ENCODE data around the gene GPR141.

The GPR141 gene, protein sequence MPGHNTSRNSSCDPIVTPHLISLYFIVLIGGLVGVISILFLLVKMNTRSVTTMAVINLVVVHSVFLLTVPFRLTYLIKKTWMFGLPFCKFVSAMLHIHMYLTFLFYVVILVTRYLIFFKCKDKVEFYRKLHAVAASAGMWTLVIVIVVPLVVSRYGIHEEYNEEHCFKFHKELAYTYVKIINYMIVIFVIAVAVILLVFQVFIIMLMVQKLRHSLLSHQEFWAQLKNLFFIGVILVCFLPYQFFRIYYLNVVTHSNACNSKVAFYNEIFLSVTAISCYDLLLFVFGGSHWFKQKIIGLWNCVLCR

DNA sequence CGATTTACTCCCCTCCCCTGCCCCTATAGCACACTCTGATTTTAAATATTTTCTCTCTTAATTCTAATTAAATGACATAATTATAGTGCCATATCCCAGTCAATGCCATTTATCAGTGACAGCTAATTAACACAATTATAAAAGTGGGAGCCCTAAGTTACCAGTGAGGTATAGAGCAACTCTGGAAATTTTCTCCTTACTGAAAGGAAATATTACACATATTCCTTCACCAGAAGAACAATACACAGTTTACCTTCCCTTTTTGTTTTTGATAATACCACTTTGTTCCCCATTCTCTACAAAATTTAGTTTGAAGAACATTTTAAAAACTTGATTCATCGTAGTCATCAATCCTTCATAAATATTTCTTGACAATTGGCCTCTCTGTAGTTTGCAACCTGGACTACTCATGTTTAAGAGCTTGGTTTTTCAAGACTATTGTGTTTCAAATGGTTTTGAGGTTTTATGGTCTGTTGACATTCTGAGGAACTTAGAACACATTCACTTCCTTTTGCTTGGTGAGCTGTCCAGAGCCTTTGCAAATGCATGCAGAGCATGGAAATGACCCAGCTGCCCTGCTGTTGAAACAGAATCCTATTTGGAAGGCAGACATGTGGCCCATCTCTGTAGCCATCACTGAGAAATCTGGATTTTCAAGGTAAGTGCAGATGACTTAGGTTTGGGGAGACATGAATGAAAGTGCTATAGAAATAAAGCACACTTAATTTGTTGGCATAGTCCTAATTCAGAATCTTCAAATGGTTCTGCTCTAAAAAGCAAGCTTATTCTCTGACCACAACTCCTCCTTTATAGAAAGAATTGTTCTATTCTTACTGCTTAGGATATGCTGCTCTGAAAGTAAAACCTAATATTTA, at the start of gene GPR141:
TSS of gene GPR141 (plus strand) at position 521 of the 875 bp plus-strand sequence. CDS start 56,628 bp downstream, outside the sequence.
- DNase-seq (ENCODE audit: low spot score), result no peak

DNA sequence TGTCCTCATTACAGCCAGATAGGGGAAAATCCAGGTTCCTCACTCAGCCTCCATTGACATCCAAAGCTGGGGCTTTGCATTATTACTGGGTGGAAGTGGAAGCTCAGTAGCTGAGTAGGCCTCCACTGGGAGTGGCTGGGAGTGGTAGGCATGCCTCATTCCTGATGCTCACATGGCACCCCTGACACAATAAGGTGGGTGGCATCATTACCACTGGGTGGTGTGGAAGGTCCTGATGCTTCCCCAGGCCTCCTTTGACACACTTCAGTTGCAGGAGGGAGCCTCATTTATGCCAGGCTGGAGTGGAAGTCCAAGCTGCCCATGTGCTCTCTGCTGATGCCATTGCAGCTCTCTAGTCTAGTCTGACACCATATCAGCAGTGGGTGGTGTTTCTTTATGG, 48.2 kb upstream of the GPR141 start:
- no peak for DNase-seq (ENCODE audit: low spot score)

DNA sequence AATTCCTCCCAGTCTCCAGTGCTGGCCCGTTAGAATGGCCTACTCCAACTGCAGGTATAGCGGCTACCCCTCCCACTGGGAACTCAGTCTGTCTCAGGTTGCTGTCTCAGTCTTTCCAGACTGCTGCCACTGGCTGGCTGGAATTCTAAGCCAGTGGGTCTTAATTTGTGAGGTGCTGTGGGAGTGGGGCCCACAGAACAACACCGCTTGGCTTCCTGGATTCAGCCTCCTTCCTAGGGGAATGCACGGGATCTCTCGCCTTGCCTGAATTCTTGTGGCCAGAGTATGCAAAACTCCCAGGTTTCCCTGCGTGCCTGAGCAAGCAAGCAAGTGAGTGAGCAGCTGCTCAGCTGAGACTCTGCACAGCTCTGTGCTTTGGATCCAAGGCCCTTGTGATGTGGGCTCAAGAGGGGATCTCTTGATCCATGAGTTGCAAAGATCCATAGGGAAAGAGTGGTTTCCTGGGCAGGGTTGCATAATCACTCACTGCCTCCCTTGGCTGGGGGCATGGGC, 41.5 kb upstream of the GPR141 start:
- no peak for DNase-seq (ENCODE audit: low spot score)

GRCh38 chr7:37643876-37644275, 39.7 kb upstream of the GPR141 start:
- DNase-seq (ENCODE audit: low spot score), result no peak

DNA sequence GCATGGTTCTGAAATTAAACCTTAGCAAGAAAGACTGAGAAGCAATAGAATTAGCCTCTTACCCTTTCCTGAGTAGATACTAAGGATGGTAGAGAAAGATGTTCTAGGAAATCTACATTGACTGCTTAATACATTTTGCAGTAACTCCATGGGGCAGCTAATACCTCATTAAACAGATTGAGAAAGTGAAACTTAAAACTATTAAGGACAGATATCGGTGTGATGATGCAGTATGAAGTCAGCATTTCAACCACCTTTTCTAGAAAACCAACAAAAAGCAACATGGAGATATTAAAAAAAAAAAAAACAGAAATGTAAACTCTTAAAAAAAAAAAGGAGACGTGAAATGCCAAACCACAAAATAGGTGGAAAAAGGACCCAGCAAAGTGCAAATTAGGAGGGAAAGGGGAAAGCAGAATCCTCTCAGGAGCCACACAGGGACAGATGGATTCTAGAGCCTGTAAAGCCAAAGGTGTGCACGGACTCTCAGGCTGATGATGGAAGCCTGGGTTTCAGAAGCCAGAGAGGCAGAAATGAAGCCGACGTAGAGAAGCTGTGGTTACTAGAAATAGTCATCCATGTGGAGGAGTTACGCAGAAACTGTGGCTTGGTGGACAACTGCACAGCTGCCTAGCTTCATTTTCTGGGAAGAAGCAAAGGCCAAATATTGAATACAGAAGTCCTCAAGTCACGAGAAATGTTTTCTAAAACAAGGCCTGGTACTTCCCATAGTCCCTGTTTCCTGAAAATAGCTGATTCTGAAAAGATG, 38.1 kb upstream of the GPR141 start:
- DNase-seq (ENCODE audit: low spot score), result no peak

- DNase-seq (ENCODE audit: low spot score), result no peak
These were observed 26.5 kb upstream of the GPR141 start for GRCh38 chr7:37656913-37657530.

DNA sequence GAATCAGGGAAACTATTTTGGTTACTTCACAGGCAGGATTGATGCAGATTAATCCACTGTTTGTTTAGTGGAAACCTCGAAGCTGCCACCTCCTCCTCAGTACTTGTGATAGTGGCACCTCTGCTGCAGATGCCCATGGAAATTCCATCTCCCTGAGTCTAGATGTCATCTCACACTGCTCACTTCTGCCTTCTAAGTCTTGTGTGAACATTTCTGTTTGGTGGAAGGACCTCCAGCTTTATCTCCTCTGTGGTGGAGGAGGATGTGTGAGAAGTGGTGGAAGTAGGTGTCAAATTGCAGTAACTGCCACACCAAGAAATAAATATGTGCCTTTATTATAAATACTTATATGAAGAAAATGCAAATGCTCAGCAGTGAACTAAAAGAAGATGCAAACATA, 25.8 kb upstream of the GPR141 start:
- no peak for DNase-seq (ENCODE audit: low spot score)

- DNase-seq (ENCODE audit: low spot score), result no peak
These were observed 23.5 kb upstream of the GPR141 start for GRCh38 chr7:37659971-37660565.

DNA sequence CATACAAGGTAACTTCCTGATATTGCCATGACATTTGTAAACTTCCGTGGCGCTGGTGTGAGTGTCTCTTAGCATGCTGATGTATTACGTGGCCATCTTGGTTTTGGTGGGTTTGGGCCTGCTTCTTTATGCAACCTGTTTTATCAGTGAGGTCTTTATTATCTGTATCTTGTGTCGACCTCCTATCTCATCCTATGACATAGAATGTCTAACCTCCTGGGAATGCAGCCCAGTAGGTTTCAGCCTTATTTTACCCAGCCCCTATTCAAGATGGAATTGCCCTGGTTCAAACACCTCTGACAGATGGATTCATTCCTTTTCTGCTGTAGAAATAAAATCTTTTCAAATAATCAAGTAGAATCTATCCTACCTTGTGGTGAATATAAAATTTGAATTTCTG, 23.0 kb upstream of the GPR141 start:
- no peak for DNase-seq (ENCODE audit: low spot score)

DNA sequence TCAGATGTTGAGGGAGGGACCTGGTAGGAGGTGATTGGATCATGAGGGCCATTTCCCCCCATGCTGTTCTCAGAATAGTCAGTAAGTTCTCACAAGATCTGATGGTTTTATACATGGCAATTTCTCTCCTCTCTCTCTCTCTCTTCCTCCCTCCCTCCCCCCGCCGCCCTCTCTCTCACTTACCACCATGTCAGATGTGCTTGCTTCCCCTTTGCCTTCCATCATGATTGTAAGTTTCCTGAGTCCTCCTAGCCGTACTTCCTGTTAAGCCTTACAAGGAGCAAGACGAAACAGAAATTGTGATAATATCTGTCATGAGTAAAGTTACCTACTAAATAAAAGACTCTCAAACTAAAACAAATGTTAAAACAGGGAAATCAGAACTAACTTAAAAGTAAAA, 19.9 kb upstream of the GPR141 start:
- no peak for DNase-seq (ENCODE audit: low spot score)

DNA sequence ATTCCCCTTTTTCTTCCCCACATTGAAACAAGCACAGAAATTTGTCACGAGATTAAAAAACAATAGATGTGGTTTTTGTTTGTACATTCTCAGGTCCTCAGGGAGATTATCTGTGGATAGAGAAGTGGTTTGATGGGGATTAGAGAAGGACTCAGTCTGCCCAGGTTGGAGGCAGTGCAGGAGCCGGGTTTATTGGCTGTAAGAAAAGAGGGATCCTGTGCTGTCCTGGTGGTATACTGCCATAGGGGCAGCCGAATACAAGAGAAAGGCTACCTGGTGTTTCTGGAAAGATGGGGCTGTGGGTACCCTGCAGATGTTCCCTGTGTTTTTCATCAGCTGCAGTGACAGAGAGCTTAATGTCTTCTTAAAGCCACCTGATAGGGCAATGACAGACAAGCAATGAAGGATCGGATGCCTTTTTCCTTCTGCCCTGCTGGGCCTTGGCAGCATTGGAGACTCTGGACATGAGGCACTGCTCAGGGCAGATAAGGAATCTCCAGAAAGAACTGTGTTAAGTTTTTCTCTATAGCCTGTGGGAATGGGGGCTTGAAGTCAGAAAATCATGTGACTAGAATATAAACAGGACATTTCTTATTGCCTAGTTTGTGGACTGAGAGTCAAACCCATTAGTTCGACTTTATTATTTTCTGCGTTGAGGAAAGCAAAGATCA, 18.1 kb upstream of the GPR141 start:
- DNase-seq (ENCODE audit: low spot score), result no peak

GRCh38 chr7:37666026-37666799, 17.4 kb upstream of the GPR141 start:
- no peak for DNase-seq (ENCODE audit: low spot score)

DNA sequence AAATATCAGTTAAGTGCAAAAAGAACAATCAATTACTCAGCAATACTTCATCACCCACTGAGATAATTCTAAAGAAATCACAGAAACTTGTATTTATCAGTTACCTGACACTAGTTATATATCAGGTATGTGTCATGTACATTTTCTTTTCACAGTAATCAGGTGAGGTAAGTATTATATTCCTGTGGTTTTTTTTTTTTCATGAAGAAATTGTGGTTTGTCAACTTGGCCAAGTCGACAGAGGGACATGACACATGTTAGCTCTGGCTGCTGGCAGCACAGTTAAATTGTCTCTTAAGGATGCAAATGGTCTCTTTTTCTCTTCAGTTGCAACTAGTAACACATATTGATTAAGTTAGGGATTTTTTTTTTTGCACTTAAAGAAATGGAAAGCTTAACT, 13.7 kb upstream of the GPR141 start:
- DNase-seq (ENCODE audit: low spot score), result no peak

DNA sequence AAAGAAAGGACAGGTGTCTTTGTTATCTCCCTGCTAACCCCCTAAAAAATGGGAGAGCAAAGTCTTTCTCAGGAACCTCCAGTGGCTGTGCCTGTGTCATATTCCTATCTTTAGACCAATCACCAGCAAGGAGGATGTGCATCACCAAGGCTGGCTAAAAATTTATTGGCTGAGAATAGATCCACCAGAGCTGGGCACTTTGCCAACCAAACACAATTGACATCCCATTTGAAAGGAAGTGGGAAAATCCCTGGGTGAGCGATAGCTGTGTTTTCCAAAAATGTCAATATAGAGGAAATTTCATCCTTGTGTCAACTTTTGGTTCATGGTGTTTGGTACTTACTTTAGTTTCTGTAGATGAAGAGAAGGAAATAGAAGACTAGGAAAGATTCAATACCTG, 13.1 kb upstream of the GPR141 start:
- DNase-seq (ENCODE audit: low spot score), result no peak

DNA sequence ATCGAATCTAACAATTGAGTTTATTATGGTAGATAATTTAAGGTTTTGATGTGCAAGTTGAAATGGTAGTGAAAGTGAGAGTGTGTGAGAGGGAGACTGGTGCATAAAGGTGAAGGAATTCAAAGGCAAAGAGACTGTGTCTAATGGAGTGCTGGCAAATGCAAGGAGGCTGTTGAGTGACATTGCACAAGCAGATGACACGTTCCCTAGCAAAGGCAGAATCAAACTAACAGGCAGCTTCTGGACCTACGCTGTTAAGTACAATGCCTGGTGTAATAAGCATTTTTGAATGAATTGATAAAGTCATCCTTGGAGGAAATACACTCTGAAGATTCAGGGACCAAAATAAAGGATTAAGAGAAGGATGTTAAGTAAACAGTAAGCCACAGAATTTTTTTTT, 11.7 kb upstream of the GPR141 start:
- no peak for DNase-seq (ENCODE audit: low spot score)

DNA sequence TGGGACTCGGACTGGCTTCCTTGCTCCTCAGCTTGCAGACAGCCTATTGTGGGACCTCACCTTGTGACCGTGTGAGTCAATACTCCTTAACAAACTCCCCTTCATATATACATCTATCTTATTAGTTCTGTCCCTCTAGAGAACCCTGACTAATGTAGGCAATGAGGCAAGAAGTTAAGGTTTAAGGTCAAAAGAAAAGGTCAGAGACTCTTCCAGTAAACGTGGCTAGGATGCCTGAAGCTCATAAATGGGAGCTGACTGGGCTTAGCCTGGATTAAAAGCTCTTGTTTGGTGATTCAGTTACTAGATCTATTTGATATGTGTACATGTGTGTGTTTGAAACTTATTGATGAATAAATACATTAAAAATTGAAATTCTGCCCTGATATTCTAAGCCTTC, 10.6 kb upstream of the GPR141 start:
- no peak for DNase-seq (ENCODE audit: low spot score)

DNA sequence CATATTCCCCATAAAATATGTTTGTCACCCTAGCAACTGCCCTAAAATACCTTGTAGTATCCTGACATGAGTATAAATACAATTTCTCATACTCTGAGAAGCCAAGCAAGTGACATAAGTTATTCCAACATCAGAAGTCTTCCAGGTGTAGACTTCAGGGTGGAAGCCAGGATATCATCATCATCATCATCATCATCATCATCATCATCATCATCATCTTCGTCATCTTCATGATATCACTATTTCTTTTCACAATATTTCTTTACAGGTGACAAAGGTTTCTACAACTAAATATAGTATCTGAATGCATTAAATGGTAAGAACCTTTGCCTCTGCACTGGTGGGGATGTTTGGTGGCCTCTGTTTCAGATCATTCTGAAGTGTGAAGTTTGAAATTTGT, 10.0 kb upstream of the GPR141 start:
- DNase-seq (ENCODE audit: low spot score), result no peak

- no peak for DNase-seq (ENCODE audit: low spot score)
These were observed 9.0 kb upstream of the GPR141 start for GRCh38 chr7:37674531-37674930.

DNA sequence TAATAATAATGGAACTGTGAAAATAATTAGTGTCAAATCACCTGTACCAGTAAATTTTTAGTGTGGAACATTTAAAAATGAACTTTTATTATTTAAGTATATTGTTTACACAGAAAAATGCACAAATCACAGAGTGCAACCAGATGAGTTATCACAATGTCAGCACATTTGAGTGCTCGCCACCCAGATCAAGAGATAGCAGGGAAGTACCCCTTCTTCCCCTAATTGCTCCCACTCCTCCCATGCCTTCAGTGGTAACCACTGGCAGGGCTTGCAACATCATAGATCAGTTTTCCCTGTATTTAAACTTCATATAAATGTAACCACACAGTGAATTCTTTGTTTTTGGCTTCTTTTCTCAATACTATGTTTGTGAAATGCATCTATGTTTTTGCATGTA, 7.8 kb upstream of the GPR141 start:
- DNase-seq (ENCODE audit: low spot score), result no peak

GRCh38 chr7:37684927-37685326, 1.4 kb downstream of the GPR141 start:
- no peak for DNase-seq (ENCODE audit: low spot score)
